IMR-90 (cell line): ENCODE results near the gene ANP32B. TPM values are rescaled to one million over a fixed set of nuclear protein-coding genes. Genes with fewer than 3 reads are reported as not detected.

Experiments
- ATAC-seq: fragments of 200-7000 bp; cut with Tn5 transposase; 2 replicates; pipeline ENCODE4 v1.9.1; 2020; ENCODE audit warnings: low read depth, mild to moderate bottlenecking, moderate library complexity
- BruUV-seq: library from RNA; stranded (reverse); fragments of 400-500 nt; replicated peaks from 2 replicates; lab custom pipeline; 2021; lab: Mats Ljungman, UMichigan
- CTCF ChIA-PET: fragments of 300-600 bp; formaldehyde crosslinking; extraction: SDS; loops from one replicate; lab custom pipeline; 2021; ENCODE audit warnings: antibody characterized with exemption; lab: Yijun Ruan, JAX
- POLR2A ChIA-PET: fragments of 300-600 bp; sonication (Branson Sonifier 250); formaldehyde crosslinking; loops from one replicate; lab custom pipeline; 2022; ENCODE audit warnings: antibody characterized with exemption; ENCODE audit not compliant: unreplicated experiment; lab: Charles Lee
- DNase-seq: peaks from one replicate; pipeline ENCODE4 v3.0.0; 2013
- H2AFZ ChIP-seq: replicated peaks from 2 replicates; pipeline ENCODE3; 2013; ENCODE audit warnings: low read length, mild to moderate bottlenecking; ENCODE audit not compliant: poor library complexity
- H2AK5ac ChIP-seq: 2 replicates; pipeline ENCODE4 v1.6.1; 2013; ENCODE audit warnings: low read depth, low read length, inconsistent platforms
- H2AK9ac ChIP-seq: replicated peaks from 2 replicates; pipeline ENCODE3; 2013; ENCODE audit warnings: mild to moderate bottlenecking, low read depth, low read length, moderate library complexity; ENCODE audit not compliant: poor library complexity
- H2BK120ac ChIP-seq: 2 replicates; pipeline ENCODE4 v1.6.1; 2013; ENCODE audit warnings: low read depth, low read length, inconsistent platforms
- H2BK15ac ChIP-seq: 3 replicates; pipeline ENCODE4 v1.6.1; 2013; ENCODE audit warnings: low read depth, low read length, inconsistent platforms
- H2BK20ac ChIP-seq: 2 replicates; pipeline ENCODE4 v1.6.1; 2013; ENCODE audit warnings: low read depth, mild to moderate bottlenecking, inconsistent platforms, low read length, moderate library complexity
- H2BK5ac ChIP-seq: 2 replicates; pipeline ENCODE4 v1.6.1; 2013; ENCODE audit warnings: mild to moderate bottlenecking, low read depth, low read length, inconsistent platforms; ENCODE audit not compliant: poor library complexity, severe bottlenecking
- H3K14ac ChIP-seq: replicated peaks from 2 replicates; pipeline ENCODE4 v1.6.1; 2013; ENCODE audit warnings: low read depth, low read length, inconsistent platforms
- H3K18ac ChIP-seq: 2 replicates; pipeline ENCODE4 v1.6.1; 2013; ENCODE audit warnings: low read depth, low read length, control low read depth
- H3K23ac ChIP-seq: 2 replicates; pipeline ENCODE4 v1.6.1; 2013; ENCODE audit warnings: low read depth, low read length, inconsistent platforms
- H3K27ac ChIP-seq: 2 replicates; pipeline ENCODE4 v1.5.1; 2013; ENCODE audit warnings: mild to moderate bottlenecking, control low read depth, low read length; ENCODE audit not compliant: insufficient read depth
- H3K27me3 ChIP-seq: 2 replicates; pipeline ENCODE4 v1.6.1; 2013; ENCODE audit warnings: low read length; ENCODE audit not compliant: control insufficient read depth, insufficient read depth
- H3K36me3 ChIP-seq: 2 replicates; pipeline ENCODE4 v1.6.1; 2013; ENCODE audit warnings: low read length, mixed read lengths; ENCODE audit not compliant: control insufficient read depth, insufficient read depth
- H3K4ac ChIP-seq: 2 replicates; pipeline ENCODE4 v1.6.1; 2013; ENCODE audit warnings: low read depth, low read length, inconsistent platforms
- H3K4me1 ChIP-seq: 2 replicates; pipeline ENCODE4 v1.6.1; 2013; ENCODE audit warnings: low read length, mixed read lengths; ENCODE audit not compliant: control insufficient read depth, insufficient read depth
- H3K4me2 ChIP-seq: 2 replicates; pipeline ENCODE4 v1.6.1; 2013; ENCODE audit warnings: low read depth, mild to moderate bottlenecking, control low read depth, low read length, moderate library complexity
- H3K4me3 ChIP-seq: 2 replicates; pipeline ENCODE4 v1.5.1; 2013; ENCODE audit warnings: low read depth, mild to moderate bottlenecking, control low read depth, low read length, moderate library complexity; ENCODE audit not compliant: insufficient read depth
- H3K56ac ChIP-seq: 2 replicates; pipeline ENCODE4 v1.6.1; 2013; ENCODE audit warnings: low read length, inconsistent platforms; ENCODE audit not compliant: insufficient read depth; ENCODE audit errors: extremely low read depth
- H3K79me1 ChIP-seq, 2 experiments: 2 replicates each; pipeline ENCODE4 v1.6.1; 2013; ENCODE audit warnings: low read length in 2 of 2, inconsistent platforms in 1 of 2, low read depth in 1 of 2
- H3K9ac ChIP-seq: 2 replicates; pipeline ENCODE4 v1.6.1; 2013; ENCODE audit warnings: low read depth, low read length, control low read depth
- H3K9me1 ChIP-seq: 2 replicates; pipeline ENCODE4 v1.6.1; 2013; ENCODE audit warnings: low read length, inconsistent platforms; ENCODE audit not compliant: insufficient read depth
- H3K9me3 ChIP-seq: 2 replicates; pipeline ENCODE4 v1.6.1; 2013; ENCODE audit warnings: low read length; ENCODE audit not compliant: control insufficient read depth, insufficient read depth
- H4K20me1 ChIP-seq: 2 replicates; pipeline ENCODE4 v1.6.1; 2013; ENCODE audit warnings: low read length, inconsistent platforms; ENCODE audit not compliant: insufficient read depth
- H4K5ac ChIP-seq: 2 replicates; pipeline ENCODE4 v1.6.1; 2013; ENCODE audit warnings: mild to moderate bottlenecking, low read depth, low read length, control low read depth
- H4K8ac ChIP-seq, 2 experiments: 2 replicates each; pipeline ENCODE4 v1.6.1; 2013; ENCODE audit warnings: low read depth in 2 of 2, low read length in 2 of 2, control low read depth in 1 of 2, inconsistent platforms in 1 of 2
- H4K91ac ChIP-seq: 2 replicates; pipeline ENCODE4 v1.6.1; 2013; ENCODE audit warnings: low read depth, low read length, inconsistent platforms; ENCODE audit not compliant: insufficient read depth
- BHLHE40 ChIP-seq: fragments of 150-350 bp; IDR thresholded peaks from 2 replicates; pipeline ENCODE4 v1.6.1; 2016; ENCODE audit warnings: mild to moderate bottlenecking, low read depth, low read length
- CEBPB ChIP-seq: IDR thresholded peaks from 2 replicates; pipeline ENCODE4 v1.6.1; 2012; ENCODE audit warnings: low read depth, low read length, improper control_type of control experiment
- CTCF ChIP-seq: conservative IDR thresholded peaks from 2 replicates; pipeline ENCODE4 v1.5.1; 2012; ENCODE audit warnings: mild to moderate bottlenecking, low read depth, low read length, improper control_type of control experiment
- FOS ChIP-seq: fragments of 150-350 bp; IDR thresholded peaks from 2 replicates; pipeline ENCODE4 v1.6.1; 2016; ENCODE audit warnings: low read depth, low read length
- MAFK ChIP-seq: IDR thresholded peaks from 2 replicates; pipeline ENCODE4 v1.6.1; 2012; ENCODE audit warnings: low read depth, low read length, improper control_type of control experiment
- MAZ ChIP-seq: IDR thresholded peaks from 2 replicates; pipeline ENCODE4 v1.6.1; 2012; ENCODE audit warnings: low read depth, mild to moderate bottlenecking, low read length, improper control_type of control experiment, moderate library complexity, borderline replicate concordance
- MXI1 ChIP-seq: IDR thresholded peaks from 2 replicates; pipeline ENCODE4 v1.6.1; 2012; ENCODE audit warnings: low read depth, mild to moderate bottlenecking, low read length, moderate library complexity, borderline replicate concordance
- NFE2L2 ChIP-seq: fragments of 150-350 bp; IDR thresholded peaks from 2 replicates; pipeline ENCODE4 v1.6.1; 2016; ENCODE audit warnings: low read depth, mild to moderate bottlenecking, low read length
- POLR2A ChIP-seq: IDR thresholded peaks from 2 replicates; pipeline ENCODE4 v1.6.1; 2012; ENCODE audit warnings: mild to moderate bottlenecking, low read depth, low read length
- RAD21 ChIP-seq: IDR thresholded peaks from 2 replicates; pipeline ENCODE4 v1.6.1; 2012; ENCODE audit warnings: low read length, improper control_type of control experiment
- RFX5 ChIP-seq: IDR thresholded peaks from 2 replicates; pipeline ENCODE4 v1.8.0; 2012; ENCODE audit warnings: low read depth, mild to moderate bottlenecking, low read length, moderate library complexity
- SMC3 ChIP-seq: fragments of 150-350 bp; IDR thresholded peaks from 2 replicates; pipeline ENCODE4 v1.6.1; 2016; ENCODE audit warnings: low read depth, mild to moderate bottlenecking, antibody characterized with exemption, low read length, moderate library complexity
- USF2 ChIP-seq: fragments of 150-350 bp; IDR thresholded peaks from 2 replicates; pipeline ENCODE4 v1.6.1; 2017; ENCODE audit warnings: mild to moderate bottlenecking, antibody characterized with exemption, low read length, low read depth
- WGBS, 2 experiments: methylation state at CpG; one replicate each; pipeline versions ENCODE4 v1.1.5 to v1.1.7; 2013; ENCODE audit warnings: missing lambda C conversion rate in 2 of 2; ENCODE audit not compliant: insufficient read length in 1 of 2; ENCODE audit errors: extremely low coverage in 2 of 2; 5-methylcytosine and 5-hydroxymethylcytosine counted together
- dilution Hi-C: fragments of 300-500 bp; cut with HindIII; formaldehyde crosslinking; loops from one replicate; pipeline ENCODE4 v1.14.3; 2018; ENCODE audit warnings: low sequenced_read_pairs; ENCODE audit not compliant: unreplicated experiment
- in situ Hi-C: fragments of 300-500 bp; cut with MboI; formaldehyde crosslinking; loops from 3 replicates; pipeline ENCODE4 v1.14.3; 2019; ENCODE audit warnings: low sequenced_read_pairs, inconsistent platforms, mixed read lengths
- intact Hi-C: fragments of 100-400 bp; cut with micrococcal nuclease; formaldehyde crosslinking; loops from 2 replicates; pipeline ENCODE4 v1.10.0; 2022
- polyA plus RNA-seq, 3 experiments: library from polyadenylated mRNA; depleted of rRNA; stranded (reverse); fragments of >200 nt; gene quantifications; 2 replicates each; pipeline ENCODE4 v1.2.3, GENCODE V29; 2012; ENCODE audit warnings: low replicate concordance in 1 of 3
- total RNA-seq: library from RNA; depleted of rRNA; stranded (reverse); fragments of >200 nt; gene quantifications from 2 replicates; pipeline ENCODE4 v1.2.3, GENCODE V29; 2012

The ANP32B gene
- total and polyA plus RNA-seq, 2 of the 4 experiments (the other 2 are of a cell fraction): 3.9 to 46.8 TPM

- intact Hi-C loops: no loop called here
- Histone ChIP-seq H3K27me3 (peaks cover 38% of the 10 kb centered on the region), H3K27ac (no peak overlapping the region), H3K18ac (no peak overlapping the region), H3K23ac (no peak overlapping the region), H3K9ac (no peak overlapping the region), H3K9me3 (no peaks in the 10 kb centered on the region; the same call in 1 of the 2 replicates), H3K4me1 (no peaks in the 10 kb centered on the region), H3K4ac (no peak overlapping the region), H3K79me1 (no peaks in the 10 kb centered on the region), H4K91ac (no peak overlapping the region), H3K4me3 (no peak overlapping the region), H2AK9ac (no peak overlapping the region), H2BK15ac (no peak overlapping the region), H2BK20ac (no peak overlapping the region), H2BK120ac (no peak overlapping the region), H4K5ac (no peak overlapping the region), H2BK5ac (no peak overlapping the region), H3K14ac (no peak overlapping the region), H4K20me1 (no peaks in the 10 kb centered on the region), H2AFZ (no peak overlapping the region), H3K4me2 (no peak overlapping the region), H3K56ac (no peak overlapping the region), H4K8ac (no peak overlapping the region), H3K36me3 (no peaks in the 10 kb centered on the region), H3K9me1 (no peaks in the 10 kb centered on the region), H2AK5ac (no peak overlapping the region)
- no peak for TF ChIP-seq MAZ
- no peak for TF ChIP-seq RAD21
- TF ChIP-seq SMC3: no peak
- TF ChIP-seq USF2: no peak
- no peak for TF ChIP-seq FOS
- TF ChIP-seq CEBPB: no peak
- TF ChIP-seq RFX5: no peak
- TF ChIP-seq POLR2A: no peak
- no peak for TF ChIP-seq NFE2L2
- TF ChIP-seq MXI1: no peak
- no peak for TF ChIP-seq MAFK
- TF ChIP-seq BHLHE40: no peak
- no peak for TF ChIP-seq CTCF
- in situ Hi-C loops: no loop called here
- no TSS peak for BruUV-seq
- dilution Hi-C loops: no loop called here
- ATAC-seq (no peak), DNase-seq (no peak)
- no CpG with 5 or more reads among the region's 3 CpGs for WGBS, 2 experiments
- ChIA-PET POLR2A (no interaction called here), CTCF (no interaction called here)
Measured at GRCh38 chr9:97944612-97945011, 38.5 kb upstream of the ANP32B start.
